Thymus (tissue), 11 donors: ENCODE measurements around the gene KCNK2. TPM values are rescaled to one million over a fixed set of nuclear protein-coding genes. Genes with fewer than 3 reads are reported as not detected.
"Not testable (repeated sequence)": the region's sequence is repeated elsewhere in the genome, so short reads cannot be mapped to it uniquely, and the experiment has no call there.

Experiments used
- DNase-seq, 9 donors: peaks; one replicate each; pipeline ENCODE4 v3.0.0-alpha.2; 2013; ENCODE audit warnings: low spot score in 9 of 9, low read depth in 6 of 9, missing footprints in 1 of 9
- H3K27ac ChIP-seq, 2 donors: one replicate each; pipeline ENCODE4 v1.5.1; 2013; ENCODE audit warnings: control low read depth in 1 of 2, low read depth in 1 of 2, low read length in 1 of 2, mild to moderate bottlenecking in 1 of 2, moderate library complexity in 1 of 2
- H3K27me3 ChIP-seq, 2 donors: one replicate each; pipeline ENCODE4 v1.5.1; 2013; ENCODE audit warnings: low read length in 1 of 2; ENCODE audit not compliant: control insufficient read depth in 2 of 2, insufficient read depth in 1 of 2
- H3K36me3 ChIP-seq, 2 donors: one replicate each; pipeline ENCODE4 v1.5.1; 2013; ENCODE audit warnings: low read length in 1 of 2, mild to moderate bottlenecking in 1 of 2, moderate library complexity in 1 of 2; ENCODE audit not compliant: control insufficient read depth in 2 of 2, insufficient read depth in 2 of 2
- H3K4me1 ChIP-seq, 2 donors: one replicate each; pipeline ENCODE4 v1.5.1; 2013; ENCODE audit warnings: low read length in 2 of 2; ENCODE audit not compliant: control insufficient read depth in 2 of 2, insufficient read depth in 2 of 2
- H3K4me3 ChIP-seq, 2 donors: one replicate each; pipeline ENCODE4 v1.5.1; 2013; ENCODE audit warnings: low read length in 2 of 2, control low read depth in 1 of 2, mild to moderate bottlenecking in 1 of 2
- H3K9me3 ChIP-seq, 2 donors: one replicate each; pipeline ENCODE4 v1.5.1; 2013; ENCODE audit warnings: low read length in 1 of 2, mild to moderate bottlenecking in 1 of 2; ENCODE audit not compliant: control insufficient read depth in 2 of 2, insufficient read depth in 1 of 2
- WGBS: extraction: QIAGEN DNeasy Blood & Tissue Kit; methylation state at CpG from one replicate; pipeline ENCODE4 v1.1.7; 2013; 5-methylcytosine and 5-hydroxymethylcytosine counted together
- polyA plus RNA-seq: library from polyadenylated mRNA; stranded (reverse); fragments of 200-250 nt; gene quantifications from one replicate; pipeline ENCODE4 v1.2.3, GENCODE V29; 2013
- total RNA-seq: library from RNA; stranded (reverse); fragments of 120-200 nt; gene quantifications from one replicate; pipeline ENCODE4 v1.2.4, GENCODE V29; 2013
- donor health status: healthy.

The KCNK2 gene
- total and polyA plus RNA-seq, 2 donors, result 0.30 to 0.57 TPM

DNA sequence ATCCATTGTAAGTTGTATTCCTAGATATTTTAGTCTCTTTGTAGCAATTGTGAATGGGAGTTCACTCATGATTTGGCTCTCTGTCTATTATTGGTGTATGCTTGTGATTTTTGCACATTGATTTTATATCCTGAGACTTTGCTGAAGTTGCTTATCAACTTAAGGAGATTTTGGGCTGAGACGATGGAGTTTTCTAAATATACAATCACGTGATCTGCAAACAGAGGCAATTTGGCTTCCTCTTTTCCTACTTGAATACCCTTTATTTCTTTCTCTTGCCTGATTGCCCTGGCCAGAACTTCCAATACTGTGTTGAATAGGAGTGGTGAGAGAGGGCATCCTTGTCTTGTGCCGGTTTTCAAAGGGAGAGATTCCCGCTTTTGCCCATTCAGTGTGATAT is 80.6 kb downstream of the KCNK2 start:
- not testable (repeated sequence) for H3K4me3 ChIP-seq, DNase-seq, H3K27ac ChIP-seq, H3K36me3 ChIP-seq, H3K27me3 ChIP-seq, H3K9me3 ChIP-seq, H3K4me1 ChIP-seq
- 97% methylated on average over 4 of the region's 4 CpGs for WGBS

DNA sequence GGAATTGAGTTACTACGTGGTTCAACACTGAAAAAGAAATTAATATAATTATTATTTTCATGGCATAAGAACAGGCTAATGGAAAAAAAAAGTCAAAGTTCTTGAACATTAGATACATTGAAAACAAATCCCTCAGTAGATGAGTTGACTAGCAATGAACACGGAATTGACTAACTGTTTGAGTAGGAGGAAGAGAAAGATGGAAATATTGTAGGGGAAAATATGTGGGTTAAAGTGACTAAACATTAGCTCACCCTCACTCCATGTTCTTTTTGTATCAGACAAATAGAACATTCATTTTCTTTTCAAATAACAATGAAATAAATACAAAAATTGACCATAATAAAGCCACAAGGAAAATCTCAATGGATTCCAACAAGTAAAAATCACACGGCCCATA is 84.3 kb downstream of the KCNK2 start:
- WGBS, result 92% methylated on average over 3 of the region's 3 CpGs
- no peaks in the 10 kb centered on the region for H3K9me3 ChIP-seq
- H3K27me3 ChIP-seq, result no peaks in the 10 kb centered on the region
- DNase-seq, result no peak
- H3K36me3 ChIP-seq, result no peaks in the 10 kb centered on the region
- H3K4me3 ChIP-seq, result no peak overlapping the region
- no peaks in the 10 kb centered on the region for H3K4me1 ChIP-seq
- H3K27ac ChIP-seq, result no peak overlapping the region

DNA sequence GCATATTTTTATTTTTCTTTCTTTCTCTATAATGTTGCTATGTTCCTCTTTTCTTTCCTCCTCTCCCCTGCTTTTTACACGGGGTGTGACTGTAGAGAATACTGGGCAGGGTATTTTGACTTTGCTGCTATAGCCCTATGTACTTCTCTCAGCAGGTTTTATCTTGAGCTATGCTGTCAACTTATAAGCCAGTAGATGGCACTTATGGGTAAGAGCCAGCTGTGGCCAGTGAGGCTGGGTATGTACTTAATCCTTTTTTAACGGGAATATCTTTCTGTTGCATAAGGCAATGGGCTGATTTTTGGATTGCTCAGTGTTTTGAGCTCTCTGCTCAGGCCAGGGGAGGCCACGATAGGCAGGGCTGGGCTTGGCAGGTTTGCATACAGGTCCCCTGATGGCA is 99.0 kb downstream of the KCNK2 start:
- Histone ChIP-seq H3K36me3 (no peaks in the 10 kb centered on the region), H3K27ac (no peak overlapping the region), H3K27me3 (no peaks in the 10 kb centered on the region), H3K9me3 (peaks cover 0 to 7% of the 10 kb centered on the region in 2 donors), H3K4me1 (no peaks in the 10 kb centered on the region), H3K4me3 (no peak overlapping the region)
- 82% methylated on average over 3 of the region's 3 CpGs for WGBS
- no peak for DNase-seq

DNA sequence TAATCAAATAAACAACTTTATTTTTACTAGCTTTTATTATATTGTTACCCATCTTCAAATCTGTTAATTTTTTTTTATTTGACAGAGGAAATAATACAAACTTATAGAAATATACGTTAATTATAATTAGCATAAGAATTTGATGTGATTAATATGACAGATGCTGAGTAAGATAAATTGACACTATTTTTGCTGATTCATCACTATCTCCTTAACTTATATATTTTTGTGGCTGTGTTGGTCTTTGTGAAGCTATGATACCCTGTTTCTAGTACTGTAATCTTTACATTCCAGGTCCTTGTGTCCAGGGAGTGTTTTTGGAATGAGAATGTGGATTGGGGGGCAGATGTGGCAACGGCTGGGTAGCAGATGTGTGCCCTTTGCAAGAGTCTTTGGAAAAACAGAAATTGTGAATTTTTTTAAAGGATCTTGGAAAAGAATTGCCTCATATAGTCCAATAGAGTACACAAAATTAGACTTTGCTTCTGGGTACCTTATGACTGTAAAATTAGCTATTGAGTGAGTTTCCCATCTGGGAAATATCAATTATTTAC is 102.6 kb downstream of the KCNK2 start:
- Histone ChIP-seq H3K27me3 (no peaks in the 10 kb centered on the region), H3K4me1 (no peaks in the 10 kb centered on the region), H3K36me3 (no peaks in the 10 kb centered on the region), H3K4me3 (no peak overlapping the region), H3K9me3 (peaks cover 0 to 7% of the 10 kb centered on the region in 2 donors), H3K27ac (no peak overlapping the region)
- 88% methylated on average over 2 of the region's 2 CpGs for WGBS
- no peak for DNase-seq

GRCh38 chr1:215188302-215188950 is 105.9 kb downstream of the KCNK2 start:
- Histone ChIP-seq H3K4me1 (no peaks in the 10 kb centered on the region), H3K27ac (no peak overlapping the region), H3K27me3 (no peaks in the 10 kb centered on the region), H3K36me3 (no peaks in the 10 kb centered on the region), H3K4me3 (no peak overlapping the region), H3K9me3 (no peaks in the 10 kb centered on the region)
- no peak for DNase-seq

- H3K27ac ChIP-seq, result no peak overlapping the region
- DNase-seq, result no peak
- H3K36me3 ChIP-seq, result no peaks in the 10 kb centered on the region
- H3K4me1 ChIP-seq, result no peaks in the 10 kb centered on the region
- H3K9me3 ChIP-seq, result no peaks in the 10 kb centered on the region
- H3K4me3 ChIP-seq, result no peak overlapping the region
- H3K27me3 ChIP-seq, result no peaks in the 10 kb centered on the region
These were observed 109.8 kb downstream of the KCNK2 start for GRCh38 chr1:215192306-215192705.

GRCh38 chr1:215198021-215198420 is 115.5 kb downstream of the KCNK2 start:
- no peak overlapping the region for H3K27ac ChIP-seq

DNA sequence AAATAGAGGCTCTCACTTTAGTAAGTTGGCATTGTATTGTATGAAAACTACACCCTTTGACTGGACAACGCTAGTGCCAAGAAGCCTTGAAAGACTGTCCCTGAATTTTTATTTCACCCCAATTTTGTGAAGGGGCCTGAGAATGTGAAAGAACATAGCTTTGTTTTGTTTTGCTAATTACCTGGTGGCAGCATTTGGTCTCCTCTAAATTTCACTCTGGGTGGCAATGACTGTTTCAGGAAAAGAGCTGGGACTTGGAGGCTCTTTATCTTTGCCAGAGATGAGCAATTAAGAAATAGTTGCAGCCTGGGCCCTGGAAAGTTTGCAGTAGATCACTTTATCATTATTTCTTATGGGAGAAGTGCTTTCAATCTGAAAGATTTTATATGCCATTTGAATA is 117.6 kb downstream of the KCNK2 start:
- 76% methylated on average over 1 of the region's 1 CpG for WGBS
- no peak overlapping the region for H3K4me3 ChIP-seq
- no peak for DNase-seq

More at GRCh38 chr1:215198021-215198420, 115.5 kb downstream of the KCNK2 start:
- no peak overlapping the region for H3K4me3 ChIP-seq
- no peaks in the 10 kb centered on the region for H3K9me3 ChIP-seq
- H3K27me3 ChIP-seq, result no peaks in the 10 kb centered on the region
- H3K36me3 ChIP-seq, result no peaks in the 10 kb centered on the region
- 96% methylated on average over 1 of the region's 1 CpG for WGBS
- H3K4me1 ChIP-seq, result no peaks in the 10 kb centered on the region
- DNase-seq, result no peak

DNA sequence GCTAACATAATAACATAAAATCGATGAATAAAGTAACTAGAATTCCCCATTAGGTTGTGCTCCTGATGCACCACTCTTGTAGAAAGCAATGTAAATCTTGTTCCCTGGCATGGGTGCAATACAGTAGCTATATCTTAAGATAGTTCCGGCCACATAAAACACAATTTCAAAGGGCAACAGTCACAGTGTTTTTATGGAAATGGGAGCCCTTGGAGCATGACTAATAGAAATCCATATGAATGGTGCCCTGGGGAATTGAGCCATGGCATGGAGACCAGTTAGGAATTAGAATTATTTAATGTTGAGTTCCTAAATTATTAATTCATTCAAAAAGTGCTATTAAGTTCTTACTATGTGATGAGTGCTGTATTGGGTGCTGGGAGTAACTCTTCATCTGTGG is 118.7 kb downstream of the KCNK2 start:
- Histone ChIP-seq H3K9me3 (no peaks in the 10 kb centered on the region), H3K27me3 (no peaks in the 10 kb centered on the region), H3K27ac (no peak overlapping the region), H3K4me1 (no peaks in the 10 kb centered on the region), H3K4me3 (no peak overlapping the region), H3K36me3 (no peaks in the 10 kb centered on the region)
- 95% methylated on average over 2 of the region's 2 CpGs for WGBS
- no peak for DNase-seq

More for the DNA sequence above, 117.6 kb downstream of the KCNK2 start:
- no peaks in the 10 kb centered on the region for H3K27me3 ChIP-seq
- H3K4me1 ChIP-seq, result no peaks in the 10 kb centered on the region
- H3K9me3 ChIP-seq, result no peaks in the 10 kb centered on the region
- no peak overlapping the region for H3K27ac ChIP-seq
- H3K36me3 ChIP-seq, result no peaks in the 10 kb centered on the region
